Stimulated activated CD8-positive, alpha-beta memory T cell treated with anti-CD3 and anti-CD28 coated beads, Interleukin-2, amount 100 ng/mL, for 1 hour (primary cell): ENCODE data around the gene ITGA8.
"Not testable (repeated sequence)": the region's sequence is repeated elsewhere in the genome, so short reads cannot be mapped to it uniquely, and the experiment has no call there.

ENCODE experiments used
- DNase-seq, 2 donors: peaks; one replicate each; pipeline ENCODE4 v3.0.0-alpha.2; 2020; ENCODE audit warnings: low read depth in 2 of 2

The ITGA8 gene

DNA sequence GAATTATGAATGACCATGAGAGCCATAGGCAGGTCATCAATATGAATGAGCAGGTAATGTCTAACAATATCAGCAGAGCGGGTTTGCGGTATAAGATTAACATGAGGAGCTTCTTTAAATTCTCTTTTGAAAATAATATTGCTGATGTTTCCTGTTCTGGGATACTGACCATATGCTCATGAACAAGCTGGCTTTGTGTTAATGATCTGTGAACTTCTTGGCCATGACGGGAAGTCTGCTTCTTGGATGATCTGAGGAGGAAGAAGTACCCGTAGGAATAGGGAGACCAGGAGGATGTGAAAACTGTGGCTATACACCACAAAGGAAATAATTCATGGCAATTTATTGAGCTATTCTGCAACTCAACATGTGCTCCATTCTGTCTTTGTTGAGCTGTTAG, 38.6 kb downstream of the ITGA8 start:
- DNase-seq: no peak

DNA sequence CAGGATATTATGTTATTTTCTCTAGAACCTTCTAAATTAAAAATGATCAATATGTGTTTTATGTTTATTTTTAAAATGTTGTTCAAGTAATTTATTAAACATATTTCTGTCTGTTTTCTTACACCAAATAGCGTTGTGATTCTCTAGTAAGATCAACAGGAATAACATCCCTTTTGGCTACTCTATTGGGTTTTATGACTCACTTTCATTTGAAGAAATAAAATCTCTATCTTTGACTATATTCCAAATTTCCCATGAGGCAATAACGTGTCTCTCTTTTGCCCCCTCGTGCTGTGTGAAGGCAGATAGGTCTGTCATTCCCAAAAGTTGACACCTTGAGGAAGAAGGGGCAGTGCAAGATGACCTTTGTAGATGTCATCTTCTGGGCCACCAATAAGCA, 40.9 kb downstream of the ITGA8 start:
- DNase-seq: no peak

DNA sequence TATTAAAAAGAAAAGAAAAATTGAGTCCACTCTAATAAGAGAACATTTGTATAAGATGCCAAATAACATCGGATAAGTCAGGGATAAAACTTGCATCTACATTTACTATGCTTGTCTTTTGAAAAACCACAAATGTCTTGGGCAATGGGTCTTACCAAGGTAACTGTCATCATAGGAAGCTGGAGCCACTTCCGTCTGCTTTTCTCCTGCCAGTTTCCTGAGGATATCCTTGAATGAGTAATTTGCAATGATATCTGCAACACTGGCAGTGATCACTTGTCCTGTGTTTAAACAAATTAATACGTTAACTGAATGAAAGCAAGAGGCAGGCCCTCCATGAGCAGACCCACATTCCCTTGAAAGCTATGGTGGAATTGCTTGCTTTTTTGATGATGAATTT, 47.3 kb downstream of the ITGA8 start:
- no peak for DNase-seq

DNA sequence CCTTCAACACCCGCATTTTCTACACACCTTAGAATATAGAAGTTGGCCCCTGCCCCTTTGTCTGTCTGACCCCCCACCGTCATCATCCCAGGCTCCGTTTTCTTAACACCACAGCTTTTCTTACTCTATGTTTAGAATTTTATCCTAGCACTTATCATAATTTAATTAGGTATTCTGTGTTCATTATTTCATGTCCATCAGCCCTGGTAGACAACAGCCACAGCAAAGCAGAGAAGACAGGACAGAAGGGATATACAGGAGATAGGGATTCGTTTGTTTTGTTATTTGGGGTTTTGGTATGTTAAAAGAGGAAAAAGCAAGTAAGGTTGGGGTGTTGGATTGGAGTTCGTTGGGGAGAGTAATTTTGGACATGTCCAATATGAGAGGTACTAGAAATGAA, 48.8 kb downstream of the ITGA8 start:
- no peak for DNase-seq

DNA sequence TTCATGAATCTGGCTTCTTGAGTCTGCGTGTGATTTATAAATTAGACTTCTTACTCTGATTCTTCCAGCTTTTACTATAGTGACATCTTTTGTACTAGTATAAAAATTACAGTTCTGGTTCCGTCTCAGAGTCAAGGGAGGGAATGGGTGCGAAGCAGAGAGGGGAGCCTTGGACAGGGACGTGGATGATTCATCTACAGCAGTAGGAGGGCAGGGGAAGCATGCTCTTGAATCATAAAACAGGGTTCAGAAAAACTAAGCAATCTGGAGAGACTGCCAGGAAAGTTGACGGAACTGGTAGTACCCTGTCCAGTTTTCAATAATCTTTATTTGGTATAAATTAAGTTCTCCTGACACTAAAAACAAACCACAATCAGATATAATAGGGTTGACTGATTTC, 58.1 kb downstream of the ITGA8 start:
- DNase-seq: no peak

DNA sequence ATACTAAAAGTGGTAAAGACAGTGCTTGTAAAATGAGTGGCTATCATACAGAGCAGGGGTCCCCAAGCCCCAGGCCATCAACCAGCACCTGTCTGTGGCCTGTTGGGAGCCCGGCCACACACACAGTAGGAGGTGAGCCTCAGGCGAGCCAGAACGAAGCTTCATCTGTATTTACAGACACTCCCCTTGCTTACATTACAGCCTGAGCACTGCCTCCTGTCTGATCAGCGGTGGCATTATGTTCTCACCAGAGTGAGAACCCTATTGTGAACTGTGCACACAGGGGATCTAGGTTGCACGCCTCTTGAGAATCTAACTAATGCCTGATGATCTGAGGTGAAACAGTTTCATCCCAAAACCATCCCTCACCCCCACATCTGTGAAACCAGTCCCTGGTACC, 58.7 kb downstream of the ITGA8 start:
- no peak for DNase-seq

DNA sequence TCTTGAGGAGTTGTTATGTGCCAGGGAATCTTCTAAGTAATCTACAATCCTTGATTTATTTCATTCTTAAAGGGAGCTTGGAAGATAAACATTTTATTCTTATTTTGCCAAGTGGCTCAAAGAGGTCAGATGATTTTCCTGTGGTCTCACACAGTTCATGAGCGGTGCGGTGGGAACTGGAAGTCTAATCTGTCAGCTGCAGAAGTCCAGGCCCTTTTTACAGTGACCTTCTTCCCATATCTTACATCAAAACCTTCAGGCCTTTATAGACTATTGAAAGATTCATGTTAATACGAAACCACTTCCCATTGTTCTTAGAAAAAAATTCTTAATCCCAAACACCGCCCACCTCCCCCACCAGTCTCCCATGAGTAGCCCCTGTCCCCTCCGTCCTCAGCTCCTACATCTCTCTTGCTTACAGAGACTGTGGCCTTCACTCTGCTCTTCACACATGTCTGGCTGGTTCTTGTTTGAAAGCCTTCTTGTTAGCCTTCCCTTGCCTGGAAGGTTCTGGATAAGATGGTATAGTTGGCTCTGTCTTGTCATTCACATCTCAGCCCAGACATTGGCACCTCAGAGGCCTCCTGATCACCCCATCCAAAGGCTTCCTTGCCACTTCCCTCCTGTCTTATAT, 61.5 kb downstream of the ITGA8 start:
- no peak for DNase-seq

DNA sequence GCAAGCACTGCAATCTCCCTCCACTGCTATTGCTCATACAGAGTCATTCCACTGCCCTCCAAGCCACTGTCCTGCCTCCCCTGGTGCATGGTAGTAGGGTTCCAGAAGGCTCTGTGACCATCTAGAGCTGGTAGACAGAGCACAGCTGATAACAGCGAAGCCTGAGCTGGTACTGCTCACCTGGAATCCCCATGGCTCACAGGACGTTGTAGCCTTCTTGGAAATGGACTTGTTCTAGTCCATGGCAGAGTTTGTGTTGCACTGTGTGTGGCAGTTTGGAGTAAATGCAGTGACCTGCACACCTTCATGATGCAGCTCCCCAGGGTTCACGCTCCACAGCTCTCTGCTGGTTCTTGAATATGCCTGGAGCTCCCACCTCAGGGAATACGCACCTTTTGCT, 67.0 kb downstream of the ITGA8 start:
- DNase-seq: no peak

DNA sequence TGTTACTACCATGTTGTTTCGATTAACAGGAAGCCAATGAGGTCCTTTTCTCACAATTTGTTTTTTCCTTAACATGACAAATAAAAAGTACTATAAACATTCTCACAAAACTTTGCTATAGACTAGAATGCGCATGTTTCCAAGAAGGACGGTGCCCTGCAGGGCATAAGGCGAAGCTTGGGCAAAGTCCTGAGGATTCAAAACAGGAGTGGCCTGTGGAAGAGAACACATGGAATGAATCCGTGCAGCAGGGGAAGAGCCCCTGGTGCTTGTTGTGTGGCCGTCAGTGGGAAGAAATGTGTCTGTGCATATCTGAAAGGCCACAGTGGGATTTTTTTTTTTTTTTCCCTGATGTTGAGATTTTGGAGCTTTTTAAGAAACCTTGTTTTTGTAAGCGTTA, 67.6 kb downstream of the ITGA8 start:
- DNase-seq: no peak

DNA sequence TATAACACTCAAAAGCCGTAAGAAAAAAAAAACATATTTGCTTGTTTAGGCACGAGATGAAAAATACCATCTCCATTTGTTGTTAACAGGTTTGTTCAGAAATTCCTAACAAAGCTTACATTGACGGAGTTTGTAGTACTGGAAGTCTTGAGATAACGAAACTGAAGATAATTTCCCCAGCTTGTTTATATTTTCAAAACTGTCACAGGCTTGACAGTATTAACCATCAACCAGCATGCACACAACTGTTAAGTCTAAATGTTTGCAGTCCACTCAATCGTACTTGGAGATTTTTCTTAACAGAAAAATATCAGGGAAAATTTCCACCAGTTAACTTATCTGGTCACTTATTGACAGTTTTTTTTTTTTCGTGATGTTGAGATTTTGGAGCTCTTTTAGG, 68.5 kb downstream of the ITGA8 start:
- DNase-seq: no peak

DNA sequence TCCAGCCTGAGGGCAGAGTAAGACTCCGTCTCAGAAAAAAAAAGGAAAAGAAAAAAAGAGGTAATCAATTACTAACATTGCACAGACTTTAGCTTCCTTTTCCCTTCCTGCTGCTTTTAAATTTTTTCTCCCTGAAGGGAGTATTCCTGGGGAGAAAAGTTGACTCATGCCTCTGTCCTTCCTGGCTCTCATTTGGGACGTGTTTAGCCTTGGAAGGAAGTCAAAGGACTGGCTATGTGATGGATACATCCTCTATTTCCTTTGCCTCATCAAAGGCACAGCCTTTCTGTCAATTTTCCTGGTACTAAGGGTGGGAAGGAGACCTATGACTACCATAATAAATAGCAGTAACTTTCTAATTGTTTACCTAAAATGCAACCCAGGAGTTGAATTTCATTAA, 77.6 kb downstream of the ITGA8 start:
- DNase-seq: no peak

DNA sequence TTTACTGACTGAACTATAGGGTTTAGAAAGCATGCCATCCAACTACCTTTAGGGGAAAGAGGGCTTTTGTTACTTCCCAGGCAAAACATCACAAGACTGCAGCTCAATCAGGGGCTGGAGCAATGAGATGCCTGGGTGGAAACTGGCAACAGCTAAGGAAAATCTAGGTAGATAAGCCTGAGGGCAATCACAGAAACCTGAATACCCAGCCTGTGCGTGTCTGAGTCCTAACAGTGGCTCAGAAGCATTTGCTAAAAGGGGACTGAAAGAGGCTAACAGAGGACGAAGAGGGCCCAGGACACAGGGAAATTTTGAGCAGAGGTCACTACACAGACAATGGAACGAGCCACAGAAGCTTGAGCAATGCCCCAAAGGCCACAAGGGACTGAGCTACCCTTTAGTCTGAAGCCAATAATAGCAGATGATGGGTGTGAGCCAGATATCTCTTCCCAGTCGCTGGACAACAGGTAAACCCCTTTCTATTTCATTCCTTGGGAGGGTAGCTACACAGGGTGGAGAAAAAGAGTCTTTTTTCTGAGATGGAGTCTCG, 79.1 kb downstream of the ITGA8 start:
- no peak for DNase-seq

DNA sequence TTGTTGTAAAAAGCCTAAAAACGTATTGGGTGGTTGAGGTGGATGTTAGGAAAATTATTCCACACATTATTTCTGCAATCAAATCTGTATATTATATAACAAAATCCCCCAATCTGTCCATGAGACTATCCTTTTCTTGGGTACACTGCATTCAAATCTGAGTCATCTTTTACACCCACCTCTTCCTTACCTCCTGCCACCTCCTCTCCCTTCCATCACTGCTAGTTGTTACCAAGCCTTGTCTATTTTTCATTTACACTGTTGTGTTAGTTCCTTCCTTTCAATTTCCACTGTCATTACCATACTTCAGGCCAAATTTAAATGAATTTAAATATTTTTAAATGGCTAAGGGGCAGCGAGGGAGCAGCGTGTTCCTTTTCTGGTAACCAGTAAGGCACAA, 83.3 kb downstream of the ITGA8 start:
- DNase-seq: no peak

DNA sequence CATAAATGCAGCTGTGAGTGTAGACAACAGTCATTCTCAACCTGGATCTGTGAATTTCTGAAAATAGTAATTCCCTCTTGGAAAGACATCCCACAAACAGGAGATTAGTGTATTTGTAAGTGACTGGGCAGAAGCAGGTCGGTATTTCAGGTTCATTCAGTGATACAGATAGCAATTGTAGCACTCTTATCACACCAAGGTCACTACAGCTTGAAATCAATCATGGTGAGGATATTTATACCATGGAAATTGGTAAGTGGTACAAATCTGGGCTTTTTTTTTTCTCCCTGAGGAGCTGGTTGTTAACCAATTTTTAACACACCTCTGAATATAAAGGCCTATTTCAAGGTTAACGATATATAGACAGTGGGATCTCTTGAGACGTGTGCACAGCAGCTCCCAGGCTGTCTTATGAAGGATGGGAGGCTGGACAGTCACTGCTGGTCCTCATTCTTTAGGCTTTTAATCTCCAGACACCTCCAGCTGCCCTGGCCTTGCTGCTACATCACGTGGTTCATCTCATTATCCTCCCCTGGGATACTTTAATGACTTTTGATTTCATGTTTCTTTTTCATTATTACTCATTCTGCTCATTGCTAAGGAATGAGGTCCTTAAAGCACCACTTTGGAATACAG, 87.1 kb downstream of the ITGA8 start:
- no peak for DNase-seq

DNA sequence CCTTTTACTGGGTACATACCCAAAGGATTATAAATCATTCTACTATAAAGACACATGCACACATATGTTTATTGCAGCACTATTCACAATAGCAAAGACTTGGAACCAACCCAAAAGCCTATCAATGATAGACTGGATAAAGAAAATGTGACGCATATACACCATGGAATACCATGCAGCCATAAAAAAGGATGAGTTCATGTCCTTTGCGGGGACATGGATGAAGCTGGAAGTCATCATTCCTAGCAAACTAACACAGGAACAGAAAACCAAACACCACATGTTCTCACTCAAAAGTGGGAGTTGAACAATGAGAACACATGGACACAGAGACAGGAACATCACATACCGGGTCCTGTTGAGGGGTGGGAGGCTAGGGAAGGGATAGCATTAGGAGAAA, 88.5 kb downstream of the ITGA8 start:
- DNase-seq: not testable (repeated sequence)

DNA sequence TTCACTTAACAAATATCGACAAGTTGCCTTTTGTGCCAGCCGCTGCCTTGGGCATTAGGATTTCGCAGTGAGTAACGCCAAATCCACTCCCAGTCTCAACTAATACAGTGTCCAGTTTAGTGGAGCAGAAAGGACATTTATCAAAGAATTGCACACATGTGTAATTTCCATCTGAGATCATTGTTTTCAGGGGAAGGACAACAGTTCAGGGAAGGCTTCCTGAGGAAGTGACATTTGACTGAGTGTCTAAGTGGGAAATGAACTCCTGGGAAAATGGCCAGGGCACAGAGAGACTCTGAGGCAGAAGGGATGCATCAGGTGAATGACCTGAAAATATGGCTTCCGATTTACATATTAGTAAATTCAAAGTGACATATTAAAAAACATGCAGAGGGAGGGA, 89.4 kb downstream of the ITGA8 start:
- no peak for DNase-seq

DNA sequence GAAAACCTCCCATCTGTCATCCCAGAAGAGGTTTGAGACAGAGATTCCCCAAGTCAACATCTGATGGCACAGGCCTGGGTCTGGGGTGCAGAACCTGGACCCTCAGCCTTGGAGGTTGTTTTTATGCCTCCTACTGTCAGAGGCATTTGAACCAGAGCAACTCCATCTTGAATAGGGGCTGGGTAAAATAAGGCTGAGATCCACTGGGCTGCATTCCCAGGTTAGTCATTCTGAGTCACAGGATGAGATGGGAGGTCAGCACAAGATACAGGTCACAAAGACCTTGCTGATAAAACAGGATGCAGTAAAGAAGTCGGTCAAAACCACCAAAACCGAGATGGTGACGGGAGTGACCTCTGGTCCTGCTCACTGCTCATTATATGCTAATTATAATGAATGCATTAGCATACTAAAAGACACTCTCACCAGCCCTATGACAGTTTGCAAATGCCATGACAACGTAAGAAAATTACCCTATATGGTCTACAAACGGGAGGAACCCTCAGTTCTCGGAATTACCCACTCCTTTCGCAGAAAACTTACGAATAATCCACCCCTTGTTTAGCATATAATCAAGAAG, 92.0 kb downstream of the ITGA8 start:
- DNase-seq: no peak

DNA sequence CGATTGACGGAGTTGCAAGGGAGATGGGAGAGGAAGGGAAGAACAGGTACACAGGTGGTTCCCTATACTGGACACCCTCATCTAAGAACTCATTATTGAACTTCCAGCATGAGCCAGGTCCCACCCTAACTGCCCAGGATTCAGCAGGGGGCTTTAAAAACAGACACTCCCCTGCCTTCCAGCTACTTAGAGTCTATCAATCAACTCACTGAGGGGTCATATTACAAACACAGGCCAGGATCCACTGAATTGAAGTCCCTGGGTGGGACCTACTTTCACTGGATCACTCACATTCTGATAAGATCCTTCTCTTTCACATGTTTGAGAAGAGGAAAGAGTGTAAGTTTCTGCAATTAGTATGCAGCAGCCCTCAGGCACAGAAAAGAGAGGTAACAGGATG, 92.8 kb downstream of the ITGA8 start:
- no peak for DNase-seq

DNA sequence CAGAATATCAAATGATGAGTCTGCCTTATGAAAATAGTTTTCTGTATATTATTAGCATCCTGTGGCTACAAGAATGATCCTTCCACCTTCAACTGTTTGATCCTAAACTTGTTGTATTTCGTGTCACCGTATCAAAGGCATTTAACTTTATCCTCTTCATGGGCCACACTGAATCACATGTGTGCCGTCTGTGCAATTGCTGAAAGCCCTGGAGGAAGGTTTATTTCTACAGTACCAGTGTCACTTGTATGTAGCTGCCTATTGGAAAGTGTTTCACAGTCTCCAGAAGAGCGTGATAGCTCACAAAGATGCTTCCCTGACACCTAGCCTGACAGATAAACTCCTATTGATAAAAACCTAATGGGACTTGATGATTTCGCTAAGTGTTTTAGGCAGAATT, 94.5 kb downstream of the ITGA8 start:
- no peak for DNase-seq

DNA sequence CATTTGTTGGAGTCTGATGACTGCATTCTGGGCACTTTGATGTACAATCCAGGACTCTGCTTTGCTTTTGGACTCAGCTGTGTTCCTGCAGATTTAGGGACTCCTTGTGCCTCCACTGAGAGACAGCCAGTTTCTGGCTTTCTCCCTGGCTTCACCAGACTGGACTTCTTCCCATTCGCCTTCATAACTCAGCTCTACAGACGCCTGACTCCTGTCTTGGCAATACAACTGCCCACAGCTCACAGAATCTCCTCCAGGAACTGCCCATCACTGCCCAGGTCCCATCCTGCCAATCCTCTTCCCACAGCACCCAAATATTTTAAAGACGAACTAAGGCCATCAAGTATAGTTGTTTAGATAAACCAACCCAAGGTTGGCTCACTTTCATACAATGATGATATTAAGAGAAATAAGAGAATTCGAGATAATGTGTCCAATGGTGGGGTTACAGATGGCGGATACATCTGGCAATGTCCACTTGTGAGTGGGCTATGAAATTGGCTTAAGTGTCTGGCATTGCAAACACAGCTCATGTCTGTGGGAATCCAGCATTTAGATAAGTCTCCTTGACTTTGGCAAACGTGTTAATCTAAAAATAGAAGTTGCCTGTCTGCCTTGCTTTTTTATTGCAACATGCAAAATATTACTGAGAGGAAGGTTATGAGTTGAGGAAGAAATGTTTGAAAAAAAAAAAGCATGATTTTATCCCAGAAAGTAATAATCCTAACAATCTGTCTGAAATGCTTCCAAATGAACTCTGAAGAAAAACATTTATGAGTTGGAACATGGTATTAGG, 95.1 kb downstream of the ITGA8 start:
- DNase-seq: no peak

DNA sequence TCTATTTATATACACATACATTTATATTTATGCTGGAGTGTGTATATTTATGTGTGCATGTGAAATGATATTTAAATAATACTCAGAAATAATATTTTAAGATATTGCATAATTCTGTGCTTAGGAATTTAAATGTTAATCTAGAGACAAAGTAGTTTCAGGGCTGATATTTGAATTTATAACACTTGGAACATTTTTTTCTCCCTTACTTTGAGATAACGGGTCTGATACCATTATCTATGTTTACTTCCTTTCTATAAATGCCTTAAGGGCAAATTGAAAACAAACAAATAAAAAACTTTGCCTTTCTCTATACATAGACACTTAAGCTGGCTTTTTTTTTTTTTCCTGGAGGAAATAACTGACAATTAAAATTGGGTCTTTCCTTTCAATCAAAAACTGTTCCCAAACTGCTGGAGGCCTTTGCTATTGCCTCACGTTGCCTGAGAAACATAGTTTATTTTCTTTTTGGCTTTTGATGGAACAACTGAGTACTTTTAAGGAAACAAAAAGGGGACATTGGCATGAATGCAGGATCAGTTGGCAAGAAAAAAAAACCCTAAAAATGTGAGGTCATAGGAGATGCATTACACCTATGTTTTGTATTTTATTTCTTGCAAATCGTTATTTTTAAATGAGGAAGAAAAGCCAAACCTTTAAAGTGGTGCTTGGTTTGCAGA, 98.7 kb downstream of the ITGA8 start:
- DNase-seq: no peak

DNA sequence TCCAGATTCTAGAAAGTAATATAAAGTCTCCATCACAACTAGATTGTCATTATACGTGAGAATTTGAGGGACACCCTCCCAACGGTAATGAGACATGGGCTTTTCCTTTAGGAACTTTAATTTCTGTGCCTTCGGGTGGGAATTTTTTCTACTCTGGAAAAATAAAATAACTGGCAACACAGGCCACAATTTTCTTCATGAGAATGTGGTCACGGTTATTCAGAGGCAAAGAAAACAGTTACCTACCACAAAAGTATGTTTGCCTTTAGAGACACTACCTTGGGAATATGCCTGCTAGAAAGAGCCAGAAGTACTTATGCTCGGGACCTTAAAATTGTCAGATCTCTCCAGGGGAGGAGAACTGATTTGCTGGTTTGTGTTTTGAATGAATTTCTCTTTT, 99.4 kb downstream of the ITGA8 start:
- no peak for DNase-seq
